CD14-positive monocyte (primary cell): ENCODE data around the gene SLC27A5. TPM values are rescaled to one million over a fixed set of nuclear protein-coding genes. Genes with fewer than 3 reads are reported as not detected.

Experiments
- DNase-seq, 3 donors: peaks; one replicate each; pipeline ENCODE4 v3.0.0-alpha.2; 2011 to 2022
- H2AFZ ChIP-seq: 2 replicates; pipeline ENCODE4 v1.6.0; 2012; ENCODE audit warnings: mild to moderate bottlenecking, low read depth, low read length, inconsistent platforms; ENCODE audit not compliant: insufficient read depth, poor library complexity, severe bottlenecking
- H3K27ac ChIP-seq, 2 donors: 1 replicate in 1 of 2; 2 replicates in 1 of 2; pipeline ENCODE4 v1.5.1; 2012 to 2013; ENCODE audit warnings: low read length in 2 of 2, control low read depth in 1 of 2, inconsistent platforms in 1 of 2, low read depth in 1 of 2, mild to moderate bottlenecking in 1 of 2
- H3K27me3 ChIP-seq, 2 donors: one replicate each; pipeline versions ENCODE4 v1.6.0 to v1.6.1; 2011 to 2013; ENCODE audit warnings: low read length in 2 of 2; ENCODE audit not compliant: control insufficient read depth in 2 of 2, insufficient read depth in 2 of 2
- H3K36me3 ChIP-seq, 2 donors: replicated peaks in 1 of 2; 1 replicate in 1 of 2; 2 replicates in 1 of 2; pipeline versions ENCODE4 v1.5.1 to v1.6.1; 2012 to 2013; ENCODE audit warnings: low read length in 2 of 2, control low read depth in 1 of 2, inconsistent platforms in 1 of 2, mild to moderate bottlenecking in 1 of 2; ENCODE audit not compliant: insufficient read depth in 2 of 2, control insufficient read depth in 1 of 2
- H3K4me1 ChIP-seq, 2 donors: 1 replicate in 1 of 2; 2 replicates in 1 of 2; pipeline versions ENCODE4 v1.5.1 to v1.6.1; 2012 to 2013; ENCODE audit warnings: low read length in 2 of 2, control low read depth in 1 of 2, inconsistent platforms in 1 of 2, mild to moderate bottlenecking in 1 of 2, moderate library complexity in 1 of 2; ENCODE audit not compliant: insufficient read depth in 2 of 2, control insufficient read depth in 1 of 2
- H3K4me2 ChIP-seq: replicated peaks from 2 replicates; pipeline ENCODE3; 2012; ENCODE audit warnings: low read length, moderate library complexity, mild to moderate bottlenecking; ENCODE audit not compliant: poor library complexity, severe bottlenecking; ENCODE audit errors: extremely low read depth
- H3K4me3 ChIP-seq, 3 experiments: fragments of 200-600 bp in 1 of 3; sonication (generic) in 1 of 3; replicated peaks in 1 of 3; 1 replicate in 2 of 3; 2 replicates in 1 of 3; pipeline ENCODE4 v1.5.1; 2011 to 2013; ENCODE audit warnings: low read length in 3 of 3, mild to moderate bottlenecking in 3 of 3, control low read depth in 2 of 3, low read depth in 2 of 3, inconsistent platforms in 1 of 3, moderate library complexity in 1 of 3
- H3K79me2 ChIP-seq: 2 replicates; pipeline ENCODE4 v1.6.0; 2012; ENCODE audit warnings: mild to moderate bottlenecking, control low read depth, inconsistent platforms, low read length, moderate library complexity; ENCODE audit not compliant: insufficient read depth
- H3K9ac ChIP-seq: 2 replicates; pipeline ENCODE4 v1.6.0; 2017; ENCODE audit warnings: low read length, mild to moderate bottlenecking; ENCODE audit not compliant: insufficient read depth, poor library complexity, severe bottlenecking
- H3K9me3 ChIP-seq, 2 donors: replicated peaks in 1 of 2; 1 replicate in 1 of 2; 2 replicates in 1 of 2; pipeline versions ENCODE4 v1.5.1 to v1.6.1; 2012 to 2013; ENCODE audit warnings: low read length in 2 of 2, control low read depth in 1 of 2; ENCODE audit not compliant: control insufficient read depth in 1 of 2, insufficient read depth in 1 of 2
- H4K20me1 ChIP-seq: 2 replicates; pipeline ENCODE4 v1.6.0; 2012; ENCODE audit warnings: mild to moderate bottlenecking, low read length, control low read depth, moderate library complexity; ENCODE audit not compliant: insufficient read depth
- H3K27ac Mint-ChIP-seq, 7 donors: one replicate each; pipeline ENCODE4 v1.8.0; 2020; ENCODE audit warnings: mild to moderate bottlenecking in 7 of 7, mixed read lengths in 7 of 7, moderate library complexity in 6 of 7, inconsistent platforms in 2 of 7
- H3K27me3 Mint-ChIP-seq, 3 donors: one replicate each; pipeline ENCODE4 v1.8.0; 2021 to 2022; ENCODE audit warnings: low read depth in 3 of 3, mild to moderate bottlenecking in 3 of 3, mixed read lengths in 3 of 3, moderate library complexity in 3 of 3, inconsistent platforms in 1 of 3
- H3K36me3 Mint-ChIP-seq, 2 donors: one replicate each; pipeline ENCODE4 v1.8.0; 2020; ENCODE audit warnings: mixed read lengths in 2 of 2, inconsistent platforms in 1 of 2, mild to moderate bottlenecking in 1 of 2
- H3K4me1 Mint-ChIP-seq: one replicate; pipeline ENCODE4 v1.8.0; 2020; ENCODE audit warnings: mild to moderate bottlenecking, mixed read lengths
- H3K4me3 Mint-ChIP-seq, 2 donors: one replicate each; pipeline ENCODE4 v1.8.0; 2020; ENCODE audit warnings: mild to moderate bottlenecking in 2 of 2, mixed read lengths in 2 of 2, moderate library complexity in 1 of 2
- H3K9me3 Mint-ChIP-seq, 7 donors: one replicate each; pipeline ENCODE4 v1.8.0; 2020 to 2022; ENCODE audit warnings: mixed read lengths in 7 of 7, mild to moderate bottlenecking in 6 of 7, moderate library complexity in 6 of 7, inconsistent platforms in 2 of 7
- WGBS: methylation state at CpG from one replicate; pipeline ENCODE4 v1.1.5; 2013; ENCODE audit warnings: missing lambda C conversion rate; ENCODE audit not compliant: insufficient coverage; 5-methylcytosine and 5-hydroxymethylcytosine counted together
- intact Hi-C, 2 donors: fragments of 100-400 bp; cut with micrococcal nuclease; formaldehyde crosslinking; loops; one replicate each; pipeline versions ENCODE4 v1.15.0 to v1.15.1; 2023
- polyA plus RNA-seq, 3 donors: library from polyadenylated mRNA; depleted of rRNA in 1 of 3; unstranded in 2 of 3; stranded (reverse) in 1 of 3; fragments of 300-500 nt in 2 of 3; fragments of >200 nt in 1 of 3; fragmentation: Illumina TruSeq in 2 of 3; gene quantifications; 1 replicate in 2 of 3; 2 replicates in 1 of 3; pipeline ENCODE4 v1.2.3, GENCODE V29; 2012 to 2021
- TF ChIP-seq, protein P1 (sequence below): fragments of 200-600 bp; IDR thresholded peaks from one replicate; pipeline ENCODE4 v1.8.0; 2022; ENCODE audit warnings: antibody characterized with exemption, mild to moderate bottlenecking

SLC27A5 gene
- polyA plus RNA-seq, 3 donors: 1.5 to 2.9 (median 2.8) TPM

- intact Hi-C loops: no loop called here
- H3K79me2 ChIP-seq: peaks cover 69% of the 10 kb centered on the region
- H3K9me3 ChIP-seq: no peaks in the 10 kb centered on the region
- Mint-ChIP-seq H3K36me3 (peaks cover 66 to 81% of the 10 kb centered on the region in 2 donors), H3K27me3 (no peaks in the 10 kb centered on the region), H3K4me1 (peaks cover 37% of the 10 kb centered on the region), H3K9me3 (peaks cover 0 to 2% (median 0%) of the 10 kb centered on the region in 7 donors), H3K4me3 (no peak overlapping the region), H3K27ac (peak overlapping the region in 2 of 7 donors; percentile 71 to 76)
- H3K36me3 ChIP-seq: peaks cover 66 to 69% of the 10 kb centered on the region in 2 donors
- H3K9ac ChIP-seq: no peak overlapping the region
- H3K4me1 ChIP-seq: peaks cover 31 to 34% of the 10 kb centered on the region in 2 donors
- no peak overlapping the region for H3K27ac ChIP-seq
- TF ChIP-seq, protein P1, sequence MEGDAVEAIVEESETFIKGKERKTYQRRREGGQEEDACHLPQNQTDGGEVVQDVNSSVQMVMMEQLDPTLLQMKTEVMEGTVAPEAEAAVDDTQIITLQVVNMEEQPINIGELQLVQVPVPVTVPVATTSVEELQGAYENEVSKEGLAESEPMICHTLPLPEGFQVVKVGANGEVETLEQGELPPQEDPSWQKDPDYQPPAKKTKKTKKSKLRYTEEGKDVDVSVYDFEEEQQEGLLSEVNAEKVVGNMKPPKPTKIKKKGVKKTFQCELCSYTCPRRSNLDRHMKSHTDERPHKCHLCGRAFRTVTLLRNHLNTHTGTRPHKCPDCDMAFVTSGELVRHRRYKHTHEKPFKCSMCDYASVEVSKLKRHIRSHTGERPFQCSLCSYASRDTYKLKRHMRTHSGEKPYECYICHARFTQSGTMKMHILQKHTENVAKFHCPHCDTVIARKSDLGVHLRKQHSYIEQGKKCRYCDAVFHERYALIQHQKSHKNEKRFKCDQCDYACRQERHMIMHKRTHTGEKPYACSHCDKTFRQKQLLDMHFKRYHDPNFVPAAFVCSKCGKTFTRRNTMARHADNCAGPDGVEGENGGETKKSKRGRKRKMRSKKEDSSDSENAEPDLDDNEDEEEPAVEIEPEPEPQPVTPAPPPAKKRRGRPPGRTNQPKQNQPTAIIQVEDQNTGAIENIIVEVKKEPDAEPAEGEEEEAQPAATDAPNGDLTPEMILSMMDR: no peak
- no peak for DNase-seq
- no peak overlapping the region for H3K4me2 ChIP-seq
- 96% methylated on average over 7 of the region's 11 CpGs for WGBS
- H3K4me3 ChIP-seq: no peak overlapping the region
- no peaks in the 10 kb centered on the region for H3K27me3 ChIP-seq
- H4K20me1 ChIP-seq: peaks cover 78% of the 10 kb centered on the region
- H2AFZ ChIP-seq: no peak overlapping the region
Observed at GRCh38 chr19:58549664-58550361, 38.0 kb upstream of the SLC27A5 start.

DNA sequence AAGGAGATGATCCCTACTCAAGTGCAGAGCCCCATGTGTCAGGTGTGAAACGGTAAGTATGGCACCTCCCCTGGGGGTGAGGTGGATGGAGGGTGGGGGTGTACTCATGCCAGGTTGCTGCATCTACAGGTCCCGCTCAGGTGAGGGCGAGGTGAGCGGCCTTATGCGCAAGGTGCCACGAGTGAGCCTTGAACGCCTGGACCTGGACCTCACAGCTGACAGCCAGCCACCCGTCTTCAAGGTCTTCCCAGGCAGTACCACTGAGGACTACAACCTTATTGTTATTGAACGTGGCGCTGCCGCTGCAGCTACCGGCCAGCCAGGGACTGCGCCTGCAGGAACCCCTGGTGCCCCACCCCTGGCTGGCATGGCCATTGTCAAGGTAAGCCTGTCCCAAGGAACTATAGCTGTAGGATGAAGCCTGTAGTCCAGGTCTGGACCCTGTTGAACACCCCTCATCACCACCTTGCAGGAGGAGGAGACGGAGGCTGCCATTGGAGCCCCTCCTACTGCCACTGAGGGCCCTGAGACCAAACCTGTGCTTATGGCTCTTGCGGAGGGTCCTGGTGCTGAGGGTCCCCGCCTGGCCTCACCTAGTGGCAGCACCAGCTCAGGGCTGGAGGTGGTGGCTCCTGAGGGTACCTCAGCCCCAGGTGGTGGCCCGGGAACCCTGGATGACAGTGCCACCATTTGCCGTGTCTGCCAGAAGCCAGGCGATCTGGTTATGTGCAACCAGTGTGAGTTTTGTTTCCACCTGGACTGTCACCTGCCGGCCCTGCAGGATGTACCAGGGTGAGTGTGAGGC lies 37.3 kb upstream of the SLC27A5 start:
- intact Hi-C loops: no loop called here
- no peak for DNase-seq
- Histone ChIP-seq H3K4me2 (no peak overlapping the region), H3K27ac (no peak overlapping the region), H4K20me1 (peaks cover 80% of the 10 kb centered on the region), H3K9ac (no peak overlapping the region), H3K79me2 (peaks cover 64% of the 10 kb centered on the region), H3K4me3 (no peak overlapping the region), H2AFZ (no peak overlapping the region), H3K9me3 (no peaks in the 10 kb centered on the region), H3K36me3 (peaks cover 66 to 69% of the 10 kb centered on the region in 2 donors), H3K4me1 (peaks cover 25 to 28% of the 10 kb centered on the region in 2 donors), H3K27me3 (no peaks in the 10 kb centered on the region)
- H3K36me3 Mint-ChIP-seq: peaks cover 66 to 81% of the 10 kb centered on the region in 2 donors
- H3K9me3 Mint-ChIP-seq: peaks cover 0 to 2% (median 0%) of the 10 kb centered on the region in 7 donors
- H3K27me3 Mint-ChIP-seq: no peaks in the 10 kb centered on the region
- H3K27ac Mint-ChIP-seq: peak overlapping the region in 1 of 7 donors; percentile 76
- no peak overlapping the region for H3K4me3 Mint-ChIP-seq
- H3K4me1 Mint-ChIP-seq: peaks cover 32% of the 10 kb centered on the region
- TF ChIP-seq, protein P1: no peak
- WGBS: 97% methylated on average over 20 of the region's 20 CpGs
